GM18499 (cell line): Measurements from ENCODE around the gene STEAP3.
A peak's percentile ranks its signal among the peaks of the same experiment; 100 is the strongest.

Source experiments
- ATAC-seq: cut with Tn5 transposase; IDR thresholded peaks from one replicate; pipeline ENCODE4 v1.9.1; 2021; ENCODE audit warnings: moderate number of reproducible peaks; ENCODE audit not compliant: insufficient read depth, unreplicated experiment

STEAP3 gene

DNA sequence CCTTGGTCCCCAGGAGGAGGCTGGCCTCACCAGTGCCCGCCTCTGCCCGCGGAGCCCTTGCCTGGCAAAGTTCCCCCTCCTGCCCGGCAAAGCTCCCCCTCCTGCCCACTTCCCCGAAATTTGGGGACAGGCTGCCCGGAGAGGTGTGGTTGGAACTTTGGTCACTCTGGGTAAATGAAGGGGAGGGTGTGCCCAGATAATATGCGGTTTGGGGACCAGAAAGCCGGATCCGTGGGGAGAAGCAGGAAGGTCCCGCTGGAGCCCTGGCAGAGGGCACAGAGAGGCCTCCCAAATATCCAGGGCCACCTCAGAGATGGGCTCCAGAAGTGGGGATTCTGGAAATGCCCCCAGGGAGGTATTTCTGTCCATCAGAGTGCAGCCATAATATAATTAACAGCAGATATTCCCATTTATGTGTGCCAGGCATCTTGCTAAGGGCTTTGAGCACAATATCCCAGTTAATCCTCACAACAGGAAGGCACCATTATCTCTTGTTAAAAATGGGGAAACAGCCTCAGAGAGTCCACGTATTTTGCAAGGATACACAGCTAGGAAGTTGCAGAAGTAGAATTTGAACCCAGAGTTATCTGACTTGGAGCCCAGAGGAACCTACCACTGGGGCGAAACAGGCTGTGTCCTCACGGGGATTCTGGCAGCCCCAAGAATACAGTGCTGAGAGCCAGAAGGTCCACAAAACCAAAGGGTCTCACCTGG is 914 bp downstream of the STEAP3 start:
- no peak for ATAC-seq

DNA sequence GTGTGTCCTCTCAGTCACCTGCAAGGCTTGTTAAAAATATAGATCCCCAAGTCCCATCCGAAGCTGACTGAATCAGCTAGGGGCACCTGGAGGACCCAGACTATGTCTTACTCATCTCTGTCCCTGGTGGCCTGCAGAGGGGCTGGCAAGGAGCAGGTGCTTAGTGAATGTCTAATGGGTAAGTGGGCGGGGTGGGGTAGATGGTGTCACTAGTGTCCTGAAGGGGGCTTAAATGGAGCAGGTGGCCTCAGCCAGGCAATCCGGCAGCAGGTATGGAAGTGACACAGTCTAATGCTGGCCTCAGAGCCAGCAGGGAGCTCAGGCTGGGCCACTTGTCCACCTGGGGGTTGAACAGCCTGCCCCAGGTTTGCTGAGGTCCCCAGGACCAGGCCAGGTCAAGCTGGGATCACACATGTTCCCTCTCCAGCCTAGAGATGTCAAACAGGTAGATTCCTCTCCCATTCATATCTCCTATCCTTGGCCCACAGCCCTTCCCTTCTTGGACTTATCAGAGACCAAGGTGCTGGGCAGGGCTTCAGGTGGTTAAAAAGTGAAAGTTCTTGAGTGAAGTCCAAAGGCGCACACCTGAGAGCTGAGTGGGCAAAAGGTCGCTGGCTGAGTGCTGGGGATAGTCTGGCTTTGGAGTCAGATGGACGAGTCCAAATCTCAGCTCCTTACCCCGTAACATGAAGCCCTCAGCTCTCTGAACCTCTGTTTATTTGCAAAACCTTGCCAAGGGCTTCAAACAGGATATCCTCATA is 1.7 kb downstream of the STEAP3 start:
- ATAC-seq, result no peak

GRCh38 chr2:119225926-119226325 is 2.3 kb downstream of the STEAP3 start:
- no peak for ATAC-seq

DNA sequence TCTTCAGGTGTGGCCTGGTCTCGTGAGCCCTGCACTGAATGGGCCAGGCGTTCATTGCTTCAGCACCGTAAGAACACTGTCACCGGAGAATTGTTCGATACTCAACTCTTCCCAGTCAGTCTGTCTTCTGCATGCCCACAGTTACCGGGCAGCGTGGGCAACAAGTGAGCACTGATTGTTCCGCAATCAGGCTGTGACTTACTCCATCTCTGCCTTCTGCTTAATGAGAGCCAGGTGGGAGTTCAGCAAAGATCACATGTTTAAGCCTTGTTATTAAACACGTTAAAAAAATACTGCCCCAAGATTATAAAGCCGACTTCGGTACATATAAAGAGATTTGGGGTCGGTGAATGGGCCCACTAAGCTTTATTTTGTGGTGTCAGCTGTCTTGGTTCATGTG is 3.7 kb downstream of the STEAP3 start:
- no peak for ATAC-seq

DNA sequence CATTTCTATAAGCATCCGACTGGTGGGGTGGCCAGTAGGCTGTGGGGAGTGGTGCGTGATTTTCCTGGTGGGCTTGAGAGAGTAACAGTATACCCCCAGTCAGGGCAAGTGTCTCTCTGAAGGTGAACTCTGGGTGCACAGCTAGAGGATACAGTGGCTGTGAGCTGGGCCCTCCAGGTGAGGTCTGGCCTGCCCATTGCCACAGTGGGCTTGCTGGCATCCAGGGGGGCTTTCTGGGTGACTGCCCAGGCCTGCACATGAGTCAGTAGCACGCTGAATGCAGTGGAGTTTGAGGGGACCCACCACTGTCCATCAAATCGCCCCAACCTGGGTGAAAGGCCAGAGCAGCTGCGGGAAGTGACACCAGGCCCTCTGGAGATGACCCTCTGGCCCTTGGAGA is 4.5 kb downstream of the STEAP3 start:
- ATAC-seq, result no peak

GRCh38 chr2:119228964-119229363 is 5.3 kb downstream of the STEAP3 start:
- ATAC-seq, result no peak

DNA sequence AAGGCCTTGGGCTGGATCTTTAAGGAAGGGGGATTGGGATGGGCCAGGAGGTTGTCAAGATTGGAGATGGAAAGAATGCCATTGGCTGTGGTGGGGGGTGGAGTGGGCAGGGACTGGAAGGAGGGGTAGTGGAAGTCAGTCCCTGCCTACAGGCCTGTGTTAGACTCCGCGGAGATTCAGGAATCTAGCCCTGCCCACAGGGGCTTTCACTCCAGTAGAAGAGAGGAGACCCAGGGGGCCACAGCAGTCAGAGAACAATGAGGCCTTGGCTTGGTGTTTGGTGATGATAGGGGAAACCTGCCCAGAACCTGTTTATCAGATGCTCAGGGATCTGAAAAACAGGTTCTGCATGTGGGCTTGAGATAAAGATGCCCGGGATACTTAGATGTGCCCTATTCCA is 6.1 kb downstream of the STEAP3 start:
- ATAC-seq, result no peak

GRCh38 chr2:119230219-119231185 is 6.9 kb downstream of the STEAP3 start:
- ATAC-seq, result no peak

DNA sequence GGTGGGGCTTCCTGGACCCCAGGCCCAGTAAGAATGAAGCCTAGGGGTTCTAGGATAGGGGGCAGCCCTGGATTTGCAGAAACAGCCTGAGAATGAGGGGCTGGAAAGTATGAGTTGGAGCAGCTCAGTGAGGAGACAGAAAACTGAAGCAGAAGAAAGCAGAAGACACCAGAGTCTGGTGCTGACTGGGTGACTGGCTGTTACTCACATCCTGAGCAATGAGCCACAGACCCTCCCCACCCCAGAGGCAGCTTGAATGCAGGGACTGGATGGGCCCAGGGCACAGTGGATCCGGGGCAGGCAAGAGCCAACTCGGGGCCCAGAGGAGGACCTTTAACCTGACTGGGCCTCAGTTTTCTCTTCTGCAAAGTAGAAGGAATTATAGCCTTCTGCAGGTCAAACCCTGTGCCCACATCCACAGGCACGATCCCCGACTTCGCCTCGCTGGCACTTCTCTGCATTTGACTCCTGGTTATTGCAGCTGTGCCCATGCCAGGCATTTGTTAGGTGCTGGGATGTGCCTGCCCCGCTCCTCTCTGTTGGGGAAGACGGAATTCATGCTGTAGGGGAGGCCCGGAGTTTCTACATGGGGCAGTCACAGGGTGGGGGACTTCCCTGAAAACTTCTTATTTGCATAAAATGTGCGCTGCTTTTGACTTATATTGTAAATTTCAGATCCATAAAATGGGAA is 8.5 kb downstream of the STEAP3 start:
- no peak for ATAC-seq

GRCh38 chr2:119232666-119232993 is 9.0 kb downstream of the STEAP3 start:
- no peak for ATAC-seq

GRCh38 chr2:119233326-119234020 is 9.8 kb downstream of the STEAP3 start:
- ATAC-seq, result peak; percentile 40

GRCh38 chr2:119234021-119235019 is 10.7 kb downstream of the STEAP3 start:
- ATAC-seq, result no peak

GRCh38 chr2:119236796-119237195 is 13.2 kb downstream of the STEAP3 start:
- ATAC-seq, result no peak

DNA sequence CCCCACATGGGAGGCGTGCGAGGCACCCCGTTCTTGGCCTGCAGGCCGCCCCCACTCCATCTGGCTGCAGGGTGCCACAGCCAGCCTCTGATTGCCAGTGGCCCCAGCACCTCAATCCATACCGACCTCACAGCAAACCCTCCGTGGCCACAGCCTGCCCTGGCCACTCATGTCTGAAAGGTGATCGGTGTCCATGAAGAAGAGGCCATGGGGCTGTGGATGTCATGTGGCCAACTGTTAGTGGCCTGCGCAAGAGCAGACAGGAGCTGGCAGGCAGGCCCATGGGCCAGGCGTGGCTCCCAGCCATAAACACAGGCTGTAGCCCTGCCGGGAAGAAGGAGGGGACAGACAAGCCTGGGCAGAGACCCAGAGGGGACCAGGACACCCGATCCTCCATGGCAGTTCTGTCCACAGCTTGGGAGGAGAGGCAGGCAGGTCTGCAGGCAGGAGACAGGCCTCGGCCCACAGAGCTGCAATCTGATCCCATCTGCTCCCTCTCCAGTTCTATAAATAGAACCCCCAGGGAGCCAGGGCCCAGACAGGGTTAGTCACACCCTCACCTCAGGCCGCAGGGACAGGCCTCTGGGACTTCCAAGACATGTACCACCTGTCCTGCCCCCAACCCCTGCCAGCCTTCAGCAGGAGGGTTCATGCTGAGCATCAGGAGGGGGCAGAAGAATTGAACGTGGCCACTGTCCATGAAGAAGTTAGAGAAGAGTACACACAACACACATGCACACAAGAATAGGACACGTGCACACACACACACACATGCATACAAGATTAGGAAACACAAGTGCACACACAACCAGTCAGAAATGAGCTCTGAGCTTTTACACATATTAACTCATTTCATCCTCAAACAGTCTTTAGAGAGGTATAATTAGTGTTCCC is 16.9 kb downstream of the STEAP3 start:
- ATAC-seq, result no peak

DNA sequence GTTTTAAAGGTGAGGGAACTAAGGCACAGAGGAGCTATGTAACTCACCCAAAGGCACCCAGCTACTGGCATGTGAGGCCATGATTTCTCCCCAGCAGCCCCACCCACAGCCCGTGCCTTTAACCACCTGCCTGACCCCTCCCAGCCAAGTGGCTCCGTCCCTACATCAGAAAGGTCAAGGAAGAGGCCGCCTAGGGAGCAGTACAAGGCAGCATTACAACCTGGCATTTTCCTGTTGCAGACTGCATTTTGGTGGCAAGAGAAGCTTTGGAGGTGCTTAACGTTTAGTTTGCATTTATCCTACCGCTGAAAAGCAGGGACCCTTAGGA is 17.5 kb downstream of the STEAP3 start:
- no peak for ATAC-seq

DNA sequence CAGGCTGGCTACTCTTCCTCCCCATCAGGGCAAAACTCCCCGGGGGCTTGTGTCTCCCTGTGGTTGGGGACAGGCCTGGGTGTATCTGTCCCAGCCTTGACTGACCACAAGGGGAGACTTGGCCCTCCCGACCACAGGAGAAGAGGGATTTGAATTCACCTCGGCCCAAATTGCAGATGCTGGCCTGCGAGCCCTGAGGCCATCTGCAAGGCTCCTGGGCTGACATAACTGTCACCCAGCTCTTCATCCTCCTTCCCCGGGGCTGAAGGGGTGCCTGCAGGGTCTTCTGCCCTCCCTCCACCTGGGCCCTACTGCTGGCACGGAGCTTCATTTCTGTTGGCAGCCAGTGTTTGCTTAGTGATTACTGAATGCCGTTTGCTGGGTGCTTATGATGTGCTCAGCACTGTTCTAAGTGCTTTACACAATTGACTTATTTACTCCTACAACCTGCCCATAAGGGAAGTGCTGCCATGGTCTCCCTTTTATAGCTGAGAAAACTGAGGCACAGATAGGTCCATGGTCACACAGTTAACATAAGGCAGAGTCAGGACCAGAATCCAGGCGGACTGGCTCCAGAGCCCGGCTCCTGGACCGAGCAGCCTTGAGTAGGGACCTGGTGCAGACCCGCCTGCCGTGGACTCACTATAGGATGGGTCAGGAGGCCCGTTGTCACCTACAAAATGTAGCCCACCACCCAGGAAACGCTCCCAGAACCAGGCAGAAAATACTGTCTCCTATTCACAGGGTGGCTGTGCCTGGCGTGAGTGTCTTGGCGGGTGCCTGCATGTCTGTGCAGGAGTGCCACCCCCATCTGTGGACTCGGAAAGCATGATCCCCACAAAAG is 18.9 kb downstream of the STEAP3 start:
- ATAC-seq, result no peak

GRCh38 chr2:119243621-119244020 is 20.0 kb downstream of the STEAP3 start:
- ATAC-seq, result no peak
